Right kidney (tissue), 1 donor: ENCODE measurements around the gene CACNA1G.

ENCODE experiments used
- DNase-seq: peaks from one replicate; pipeline ENCODE4 v3.0.0-alpha.2; 2016

The CACNA1G gene

DNA sequence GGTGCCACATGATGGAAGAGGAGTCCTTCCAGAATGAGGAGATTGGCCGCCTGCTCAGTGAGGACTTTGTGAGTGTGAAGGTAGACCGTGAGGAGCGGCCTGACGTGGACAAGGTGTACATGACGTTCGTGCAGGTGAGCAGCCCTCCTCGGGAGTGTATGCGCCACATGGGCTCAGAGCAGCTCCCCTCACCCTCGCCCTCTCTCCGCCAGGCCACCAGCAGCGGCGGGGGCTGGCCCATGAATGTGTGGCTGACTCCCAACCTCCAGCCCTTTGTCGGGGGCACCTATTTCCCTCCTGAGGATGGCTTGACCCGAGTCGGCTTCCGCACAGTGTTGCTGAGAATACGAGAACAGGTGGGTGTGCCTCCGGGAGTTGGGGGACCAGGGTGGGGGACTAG lies 11.7 kb upstream of the CACNA1G start:
- no peak for DNase-seq

DNA sequence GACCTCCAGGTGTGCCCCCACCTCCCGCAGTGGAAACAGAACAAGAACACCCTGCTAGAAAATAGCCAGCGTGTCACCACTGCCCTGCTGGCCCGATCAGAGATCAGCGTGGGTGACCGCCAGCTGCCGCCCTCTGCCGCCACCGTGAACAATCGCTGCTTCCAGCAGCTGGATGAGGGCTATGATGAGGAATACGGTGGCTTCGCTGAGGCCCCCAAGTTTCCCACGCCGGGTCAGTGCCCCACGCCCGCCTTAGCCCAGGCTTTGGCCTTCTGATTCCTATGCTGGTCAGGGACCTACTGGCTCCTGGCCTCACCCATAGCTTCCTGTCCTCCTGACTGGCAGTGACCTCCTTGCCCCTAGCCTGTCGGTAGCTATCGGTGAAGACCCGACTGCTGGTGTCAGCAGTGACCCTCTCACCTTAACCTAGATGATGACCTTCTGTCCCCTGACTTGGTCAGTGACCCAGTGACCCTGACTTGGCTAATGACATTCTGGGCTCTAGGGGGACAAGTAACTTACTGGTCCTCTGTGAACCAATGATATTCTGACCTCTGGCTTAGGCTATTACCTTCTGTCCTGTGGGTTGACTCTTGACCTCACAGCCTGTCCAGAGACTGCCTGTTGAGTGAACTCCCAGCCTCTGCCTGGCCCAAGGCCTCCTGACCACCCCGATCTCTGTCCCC lies 11.1 kb upstream of the CACNA1G start:
- no peak for DNase-seq

DNA sequence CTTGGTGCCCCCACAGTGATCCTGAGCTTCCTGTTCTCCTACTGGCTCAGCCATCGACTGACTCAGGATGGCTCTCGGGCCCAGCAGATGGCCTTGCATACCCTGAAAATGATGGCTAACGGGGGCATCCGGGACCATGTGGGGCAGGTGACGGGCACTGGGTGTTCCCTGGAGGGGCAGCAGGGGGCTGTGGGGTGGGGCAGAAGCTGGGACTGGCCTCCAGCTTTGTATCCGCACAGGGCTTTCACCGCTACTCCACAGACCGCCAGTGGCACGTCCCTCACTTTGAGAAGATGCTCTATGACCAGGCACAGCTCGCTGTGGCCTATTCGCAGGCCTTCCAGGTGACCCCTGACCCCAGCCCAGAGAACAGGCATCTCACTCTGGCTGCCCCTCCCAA lies 10.5 kb upstream of the CACNA1G start:
- DNase-seq, result no peak

DNA sequence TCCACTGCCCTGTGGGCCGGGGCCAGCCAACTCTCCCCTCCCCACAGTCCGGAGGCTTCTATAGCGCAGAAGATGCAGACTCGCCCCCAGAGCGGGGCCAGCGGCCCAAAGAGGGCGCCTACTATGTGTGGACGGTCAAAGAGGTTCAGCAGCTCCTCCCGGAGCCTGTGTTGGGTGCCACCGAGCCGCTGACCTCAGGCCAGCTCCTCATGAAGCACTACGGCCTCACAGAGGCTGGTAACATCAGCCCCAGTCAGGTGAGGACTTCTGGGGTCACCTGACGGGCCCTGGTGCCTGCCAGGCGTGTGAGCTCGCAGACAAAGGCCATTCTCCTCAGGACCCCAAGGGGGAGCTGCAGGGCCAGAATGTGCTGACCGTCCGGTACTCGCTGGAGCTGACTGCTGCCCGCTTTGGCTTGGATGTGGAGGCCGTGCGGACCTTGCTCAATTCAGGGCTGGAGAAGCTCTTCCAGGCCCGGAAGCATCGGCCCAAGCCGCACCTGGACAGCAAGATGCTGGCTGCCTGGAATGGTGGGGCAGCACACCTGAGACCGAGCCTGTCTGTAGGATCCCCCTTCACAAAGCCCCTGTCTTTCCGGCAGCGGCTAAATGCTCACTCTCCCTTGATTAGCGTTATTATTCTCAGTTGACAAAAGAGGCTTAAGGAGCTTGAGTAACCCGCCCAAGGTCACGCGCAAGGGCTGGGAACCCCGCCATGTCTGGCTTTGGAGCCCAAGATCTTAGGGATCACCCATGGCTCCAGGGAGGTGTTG lies 9.7 kb upstream of the CACNA1G start:
- DNase-seq, result peak; percentile 70

DNA sequence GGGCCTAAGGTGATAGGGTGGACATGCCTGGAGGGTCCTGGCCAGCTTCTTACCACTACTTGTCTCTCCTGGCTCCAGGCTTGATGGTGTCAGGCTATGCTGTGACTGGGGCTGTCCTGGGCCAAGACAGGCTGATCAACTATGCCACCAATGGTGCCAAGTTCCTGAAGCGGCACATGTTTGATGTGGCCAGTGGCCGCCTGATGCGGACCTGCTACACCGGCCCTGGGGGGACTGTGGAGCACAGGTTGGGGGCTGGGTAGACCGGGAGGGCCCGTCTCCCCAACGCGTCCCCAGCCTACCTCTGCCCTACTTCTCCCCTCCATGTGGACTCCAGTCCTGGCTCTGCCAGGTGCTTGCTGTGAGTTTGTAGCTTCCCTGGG lies 9.1 kb upstream of the CACNA1G start:
- DNase-seq, result no peak

DNA sequence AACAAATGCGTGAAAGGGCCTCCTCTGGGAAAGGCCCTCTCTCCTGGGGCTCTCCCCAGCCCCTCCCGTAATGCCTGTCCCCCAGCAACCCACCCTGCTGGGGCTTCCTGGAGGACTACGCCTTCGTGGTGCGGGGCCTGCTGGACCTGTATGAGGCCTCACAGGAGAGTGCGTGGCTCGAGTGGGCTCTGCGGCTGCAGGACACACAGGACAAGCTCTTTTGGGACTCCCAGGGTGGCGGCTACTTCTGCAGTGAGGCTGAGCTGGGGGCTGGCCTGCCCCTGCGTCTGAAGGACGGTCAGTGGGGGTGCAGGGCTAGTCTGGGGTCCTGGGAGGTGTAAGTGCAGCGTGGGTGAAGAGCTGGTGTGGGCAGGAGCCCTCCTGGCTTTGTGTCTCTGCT lies 8.6 kb upstream of the CACNA1G start:
- DNase-seq, result no peak

DNA sequence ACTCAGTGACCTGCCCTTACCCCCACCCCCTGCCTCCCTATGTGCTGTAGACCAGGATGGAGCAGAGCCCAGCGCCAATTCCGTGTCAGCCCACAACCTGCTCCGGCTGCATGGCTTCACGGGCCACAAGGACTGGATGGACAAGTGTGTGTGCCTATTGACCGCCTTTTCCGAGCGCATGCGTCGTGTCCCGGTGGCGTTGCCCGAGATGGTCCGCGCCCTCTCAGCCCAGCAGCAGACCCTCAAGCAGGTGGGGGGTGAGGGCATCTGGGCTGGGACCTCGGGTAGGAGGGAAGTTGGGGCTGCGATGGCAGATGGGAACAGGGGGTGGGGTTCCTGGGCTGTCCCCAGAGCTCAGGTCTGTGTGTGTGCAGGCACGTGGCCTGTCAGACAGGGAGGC lies 6.3 kb upstream of the CACNA1G start:
- DNase-seq, result no peak

DNA sequence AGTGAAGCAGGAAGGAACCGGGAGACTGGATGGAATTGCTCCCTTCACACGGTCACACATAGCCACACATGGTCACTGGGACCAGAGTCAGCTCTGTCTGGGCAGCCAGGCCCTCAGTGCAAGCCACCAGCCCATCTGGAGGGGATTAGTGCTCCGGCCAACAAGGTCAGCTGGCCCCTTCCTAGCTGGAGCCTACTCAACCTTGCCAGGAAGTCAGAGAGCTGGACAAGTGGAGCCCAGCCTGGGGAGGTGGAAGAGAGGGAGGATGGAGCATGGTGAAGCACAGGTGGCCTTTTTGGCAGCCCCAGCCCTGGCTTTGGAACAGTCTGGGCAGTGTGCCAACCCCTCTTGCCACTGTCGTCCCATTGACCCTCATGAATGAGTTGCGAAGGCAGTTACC lies 3.7 kb upstream of the CACNA1G start:
- DNase-seq, result no peak

DNA sequence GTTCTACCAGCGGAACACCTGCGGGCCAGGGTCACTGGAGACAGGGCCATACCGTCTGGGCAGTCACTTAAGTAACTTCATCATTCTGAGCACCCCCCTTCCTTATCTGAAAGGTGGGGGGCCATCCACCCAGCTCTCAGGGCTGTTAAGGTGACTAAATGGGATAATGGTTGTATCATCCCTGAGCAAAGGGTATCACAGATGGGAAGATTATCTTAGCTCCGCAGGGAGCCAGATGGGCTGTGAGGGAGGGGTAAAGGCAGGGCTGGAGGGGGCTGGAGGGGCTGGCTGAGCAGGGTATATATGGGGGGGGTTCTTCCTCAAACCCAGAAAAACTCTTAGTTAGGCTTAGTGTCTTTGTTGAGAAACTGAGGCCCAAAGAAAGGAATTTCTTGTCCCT lies 2.9 kb upstream of the CACNA1G start:
- no peak for DNase-seq

DNA sequence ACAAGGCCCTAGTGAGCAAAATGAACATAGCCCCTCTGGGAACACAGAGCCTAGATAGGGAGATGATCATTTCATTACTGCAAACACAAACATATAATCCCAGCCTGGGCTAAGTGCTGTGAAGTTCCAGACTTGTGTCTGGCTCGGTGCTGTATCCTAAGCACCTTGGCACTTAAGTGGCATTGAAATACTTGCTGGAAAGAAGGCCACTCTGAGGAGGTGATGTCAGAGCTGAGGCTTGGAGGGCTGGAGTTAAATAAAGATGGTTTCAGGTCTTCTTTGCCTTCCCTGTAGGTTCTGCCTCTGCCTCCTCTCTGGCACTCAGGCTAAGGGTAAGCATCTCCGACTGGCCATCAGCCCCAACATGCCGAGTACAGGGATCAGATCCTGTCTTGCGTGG lies 2.4 kb upstream of the CACNA1G start:
- no peak for DNase-seq

DNA sequence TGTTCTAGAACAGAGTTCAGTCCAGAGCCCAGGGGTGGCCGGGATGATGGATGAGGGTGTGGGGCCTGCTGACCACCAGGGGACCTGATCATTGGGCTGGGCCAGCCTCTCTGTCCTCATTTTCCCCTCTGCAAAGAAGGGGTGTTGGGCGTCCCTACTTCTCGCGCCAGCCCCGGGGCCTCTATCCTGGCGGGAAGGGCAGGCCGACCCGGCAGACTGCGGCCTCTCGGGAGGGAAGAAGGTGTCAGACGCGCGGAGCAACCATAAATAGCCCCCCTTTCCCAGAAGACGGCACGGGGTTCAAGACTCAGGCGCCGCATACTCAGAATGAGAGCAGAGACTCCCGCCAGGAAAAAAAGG lies 2.0 kb upstream of the CACNA1G start:
- DNase-seq, result no peak

DNA sequence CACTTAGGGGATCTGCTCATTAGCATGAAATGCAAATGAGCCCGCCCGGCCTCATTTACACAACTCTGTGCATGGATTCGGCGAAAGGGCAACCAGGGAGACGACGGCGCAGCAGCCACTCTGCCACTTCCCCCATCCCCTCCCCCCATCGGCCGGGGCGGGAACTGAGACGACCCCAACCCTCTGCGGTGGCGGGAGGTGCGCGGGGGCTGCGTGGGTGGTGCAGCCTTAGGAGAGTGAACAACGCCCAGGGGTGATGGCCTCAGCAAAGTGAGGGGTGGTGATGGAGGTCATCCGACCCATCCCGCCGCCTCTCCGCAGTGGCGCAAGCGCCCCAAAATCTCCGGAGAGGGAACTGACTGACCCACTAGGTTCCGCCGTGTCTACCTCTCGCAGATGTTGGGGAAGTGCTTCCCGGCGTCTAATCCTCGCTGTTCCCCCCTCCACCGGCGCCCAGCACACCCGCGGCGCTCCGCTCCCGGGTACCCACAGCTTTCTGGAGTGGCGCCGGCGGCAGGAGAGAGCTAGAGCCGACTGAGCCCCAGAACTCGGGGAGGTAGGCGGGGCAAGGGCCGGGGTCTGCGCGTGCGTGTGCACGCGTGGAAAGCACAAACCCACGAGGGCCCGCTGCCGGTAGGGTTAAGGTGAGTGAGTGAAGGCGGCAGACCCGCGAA lies 1.4 kb upstream of the CACNA1G start:
- no peak for DNase-seq

DNA sequence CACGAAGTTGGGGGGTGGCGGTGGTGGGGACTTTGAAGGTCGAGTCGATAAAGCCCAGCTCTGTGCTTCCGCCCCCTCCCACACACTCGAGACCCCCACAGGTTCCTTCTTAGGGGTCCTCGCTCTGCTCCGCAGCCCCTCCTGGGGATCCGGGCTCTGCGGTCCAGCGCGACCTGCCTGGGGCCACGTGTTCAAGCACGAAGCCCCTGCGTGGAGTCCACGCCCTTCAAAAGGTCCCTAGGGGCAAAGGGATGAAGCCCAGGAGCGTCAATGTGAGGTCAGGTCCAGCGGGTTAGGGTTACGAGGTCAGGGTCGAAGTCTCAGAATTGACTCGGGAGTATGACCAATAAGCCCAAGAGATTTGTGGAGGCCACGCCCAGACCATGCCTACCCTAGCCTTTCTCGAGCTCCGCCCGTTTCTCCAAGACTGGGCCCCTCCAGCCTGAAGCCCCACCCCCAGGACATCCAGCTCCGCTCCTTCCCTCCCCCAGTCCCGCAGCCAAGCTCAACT lies 786 bp upstream of the CACNA1G start:
- DNase-seq, result no peak

DNA sequence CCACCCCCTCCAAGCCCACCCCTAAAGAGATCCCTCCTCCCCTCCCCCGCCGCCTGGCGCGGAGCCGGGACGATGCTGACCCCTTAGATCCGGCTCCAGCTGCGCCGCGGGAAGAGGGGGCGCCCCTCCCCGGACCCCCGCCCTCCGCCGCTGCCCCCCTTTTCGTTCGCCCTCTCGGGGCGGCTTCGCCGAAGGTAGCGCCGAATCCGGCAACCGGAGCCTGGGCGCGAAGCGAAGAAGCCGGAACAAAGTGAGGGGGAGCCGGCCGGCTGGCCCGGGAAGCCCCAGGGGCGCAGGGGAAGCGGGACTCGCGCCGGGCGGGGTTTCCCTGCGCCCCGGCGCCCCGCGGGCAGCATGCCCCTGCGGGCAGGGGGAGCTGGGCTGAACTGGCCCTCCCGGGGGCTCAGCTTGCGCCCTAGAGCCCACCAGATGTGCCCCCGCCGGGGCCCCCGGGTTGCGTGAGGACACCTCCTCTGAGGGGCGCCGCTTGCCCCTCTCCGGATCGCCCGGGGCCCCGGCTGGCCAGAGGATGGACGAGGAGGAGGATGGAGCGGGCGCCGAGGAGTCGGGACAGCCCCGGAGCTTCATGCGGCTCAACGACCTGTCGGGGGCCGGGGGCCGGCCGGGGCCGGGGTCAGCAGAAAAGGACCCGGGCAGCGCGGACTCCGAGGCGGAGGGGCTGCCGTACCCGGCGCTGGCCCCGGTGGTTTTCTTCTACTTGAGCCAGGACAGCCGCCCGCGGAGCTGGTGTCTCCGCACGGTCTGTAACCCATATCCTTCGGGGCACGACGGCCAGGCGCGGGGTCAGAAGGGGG lies 623 bp downstream of the CACNA1G start:
- peak; percentile 71 for DNase-seq

DNA sequence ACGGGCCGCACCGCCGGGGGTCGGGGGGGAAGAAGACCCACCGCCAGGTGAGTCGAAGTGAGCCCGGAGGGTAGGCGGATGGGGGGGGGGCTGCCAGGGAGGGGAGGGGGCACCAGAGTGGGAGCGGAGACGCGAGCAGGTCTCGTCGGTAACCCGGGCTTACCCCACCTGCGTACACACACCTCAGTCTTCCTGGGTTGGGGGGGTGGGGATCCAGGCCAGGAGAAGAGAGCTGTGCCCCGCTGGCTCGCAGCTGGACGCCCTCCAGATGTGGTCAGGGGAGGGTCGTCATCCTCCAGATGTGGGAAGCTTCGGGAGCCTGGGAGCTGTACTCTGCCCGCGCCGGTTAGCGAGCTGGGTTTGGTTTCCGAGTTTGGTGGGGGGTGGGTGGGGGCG lies 1.2 kb downstream of the CACNA1G start:
- no peak for DNase-seq

DNA sequence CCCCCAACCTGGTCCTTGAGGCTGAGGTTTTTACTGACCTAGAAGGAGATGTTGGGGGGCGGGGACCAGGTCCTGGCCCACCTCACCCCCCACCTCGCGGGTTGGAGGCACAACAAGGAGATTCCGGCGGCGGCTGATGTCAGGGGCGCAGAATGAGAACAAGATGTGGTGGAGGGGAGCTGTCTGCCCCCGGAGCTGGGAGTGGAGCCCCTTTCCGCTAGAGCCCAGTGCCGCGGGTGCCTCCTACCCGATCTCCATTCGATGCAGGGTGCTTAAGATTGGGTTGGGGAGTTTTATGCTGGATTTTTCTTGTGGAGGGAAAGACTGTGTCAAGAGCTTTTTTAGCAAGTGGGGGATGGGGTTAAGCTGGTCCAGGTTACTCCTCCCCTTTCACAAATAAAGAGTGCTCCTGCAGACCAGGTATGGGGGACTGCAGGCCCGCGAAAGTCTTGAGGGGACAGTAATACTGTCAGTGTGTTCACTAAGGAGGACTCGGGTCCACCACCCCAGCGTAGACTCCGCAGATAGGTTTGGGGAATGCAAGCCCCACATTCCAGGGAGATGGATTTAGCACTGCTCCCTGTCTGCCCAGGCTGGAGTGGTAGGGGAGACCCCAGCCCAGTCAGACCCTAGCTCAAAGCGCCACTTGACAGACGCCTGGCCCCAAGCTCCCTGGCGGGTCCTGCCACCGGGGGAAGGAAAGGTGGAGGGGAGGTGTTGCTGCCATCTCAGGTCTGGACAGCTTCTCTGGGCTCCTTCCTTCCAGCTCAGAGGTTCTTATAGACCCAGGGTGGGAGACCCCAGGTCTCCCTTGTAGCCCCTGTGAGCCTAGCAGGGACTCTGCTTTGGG lies 2.0 kb downstream of the CACNA1G start:
- DNase-seq, result peak; percentile 61

DNA sequence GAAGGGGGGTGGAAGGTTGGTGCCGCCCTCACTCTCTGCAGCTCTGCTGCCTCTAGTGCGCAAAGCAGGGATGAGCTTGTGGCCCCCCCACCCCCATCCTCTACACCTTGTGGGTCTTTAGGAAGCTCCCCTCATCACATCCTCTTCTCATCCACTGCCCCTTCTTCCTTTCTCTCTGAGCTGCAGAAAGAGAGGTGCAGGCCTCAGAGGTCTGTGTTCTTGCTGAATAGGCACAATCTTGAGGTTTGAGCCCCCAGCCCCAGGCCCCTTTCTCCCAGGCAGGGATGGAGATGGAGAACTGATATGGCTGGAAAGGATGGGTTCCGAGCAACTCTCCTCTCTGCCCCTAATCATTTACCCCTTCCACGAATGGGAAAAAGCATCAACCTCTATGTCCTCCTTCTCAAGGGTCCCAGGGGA lies 2.6 kb downstream of the CACNA1G start:
- DNase-seq, result no peak

DNA sequence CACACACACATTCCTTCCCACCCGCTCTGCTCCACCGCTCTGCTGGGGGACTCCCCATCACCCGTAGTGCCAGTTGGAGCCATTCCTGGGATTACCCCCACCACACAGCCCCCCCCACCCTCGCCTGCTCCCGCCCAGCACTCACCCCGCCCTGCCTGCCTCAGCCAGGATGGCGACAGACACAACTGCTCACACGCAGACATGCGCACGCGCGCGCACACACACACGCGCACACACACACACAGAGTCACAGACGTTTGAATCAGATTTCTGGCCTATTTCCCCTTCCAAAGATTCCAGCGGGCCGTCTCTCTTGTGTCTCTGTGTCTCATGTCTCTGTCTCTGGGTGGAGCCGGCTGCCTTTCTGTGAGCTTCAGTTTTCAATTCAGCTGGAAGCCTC lies 4.4 kb downstream of the CACNA1G start:
- DNase-seq, result no peak

DNA sequence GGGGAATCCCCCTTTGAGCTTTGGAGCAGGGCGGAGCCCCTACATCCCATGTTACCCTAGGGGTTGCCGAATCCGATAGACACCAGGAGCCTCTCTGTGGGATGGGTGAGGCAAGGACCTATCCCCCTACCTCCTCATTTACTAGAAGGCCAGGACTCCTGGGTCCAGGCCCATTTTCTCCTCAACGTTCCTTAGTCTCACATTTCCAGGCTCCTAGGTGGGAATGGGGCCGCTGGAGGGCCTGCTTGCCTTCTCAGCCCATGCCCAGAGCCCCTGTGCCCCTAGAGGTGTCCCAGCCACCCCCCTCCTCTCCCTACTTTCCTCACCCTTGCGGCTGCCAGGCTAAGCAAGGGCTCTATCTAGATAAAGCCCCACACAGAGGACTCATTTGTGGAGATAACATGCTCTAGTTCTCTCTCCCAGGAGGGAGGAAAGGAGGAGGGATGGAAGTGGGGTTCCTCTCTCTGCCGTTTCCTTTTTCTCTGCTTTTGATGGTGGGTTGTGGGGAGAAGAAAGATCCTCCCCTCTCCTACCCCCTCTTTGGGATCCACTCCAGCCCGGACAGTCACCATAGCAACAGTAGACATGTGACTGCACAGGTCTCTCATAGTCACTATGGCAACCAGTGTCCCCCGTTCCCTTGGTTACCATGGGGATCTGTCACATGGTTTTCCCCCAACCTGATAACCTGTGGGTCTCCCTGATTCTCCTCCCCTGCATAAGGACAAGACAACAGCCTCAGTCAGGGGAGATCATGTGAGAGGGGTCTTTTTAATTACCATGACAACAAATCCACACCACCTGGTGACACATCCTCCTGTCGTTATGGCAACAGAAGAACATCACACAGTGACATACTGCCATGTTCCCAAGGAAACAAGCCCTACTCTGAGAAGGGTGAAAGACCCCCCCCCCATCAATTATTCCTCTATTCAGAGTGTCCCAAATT lies 5.2 kb downstream of the CACNA1G start:
- no peak for DNase-seq

DNA sequence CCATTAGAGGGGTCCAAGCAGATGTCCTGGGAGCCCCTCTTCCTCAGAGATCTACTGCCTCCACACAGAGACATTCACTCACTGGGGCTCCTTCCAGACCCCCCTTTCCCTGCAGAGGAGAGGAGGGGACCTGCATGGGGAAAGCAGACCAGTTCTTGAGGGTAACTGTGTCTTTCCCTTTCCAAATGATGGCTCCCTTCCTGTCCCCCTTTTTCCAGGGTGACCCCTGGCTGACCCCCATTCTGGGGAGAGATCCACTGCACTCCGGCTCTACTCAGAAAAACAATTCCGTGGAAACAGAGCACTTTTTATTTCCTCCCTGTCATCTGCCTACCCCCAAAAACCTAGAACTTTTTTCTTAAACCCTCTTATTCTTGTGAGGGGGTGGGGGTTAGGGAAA lies 6.4 kb downstream of the CACNA1G start:
- no peak for DNase-seq

DNA sequence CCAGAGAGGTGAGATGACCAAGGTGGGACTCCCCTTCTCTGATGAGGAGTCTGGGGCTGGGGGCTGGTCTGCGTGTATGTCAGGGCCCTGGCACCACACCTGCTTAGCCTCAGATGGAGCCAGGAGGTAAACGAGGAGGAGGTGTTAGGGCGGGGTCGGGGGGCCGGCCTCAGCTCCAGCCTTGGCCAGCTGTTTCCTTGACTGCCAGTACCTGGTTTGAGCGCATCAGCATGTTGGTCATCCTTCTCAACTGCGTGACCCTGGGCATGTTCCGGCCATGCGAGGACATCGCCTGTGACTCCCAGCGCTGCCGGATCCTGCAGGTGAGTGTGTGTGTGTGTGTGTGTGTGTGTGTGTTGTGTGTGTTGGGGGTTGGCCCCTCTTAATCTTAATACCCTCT lies 8.1 kb downstream of the CACNA1G start:
- no peak for DNase-seq
